ENCODE data around the gene NOXO1.
"Not testable (repeated sequence)": the region's sequence is repeated elsewhere in the genome, so short reads cannot be mapped to it uniquely, and the experiment has no call there.

Gene NOXO1

GRCh38 chr16:1940273-1941161 lies 40.8 kb downstream of the NOXO1 start:
- DNase-seq, result no peak

- DNase-seq, result not testable (repeated sequence)
These were observed 41.4 kb downstream of the NOXO1 start for GRCh38 chr16:1939833-1940232.

- no peak for DNase-seq
These were observed 42.4 kb downstream of the NOXO1 start for GRCh38 chr16:1938910-1939309.

- no peak for DNase-seq
These were observed 43.0 kb downstream of the NOXO1 start for GRCh38 chr16:1938316-1938715.

GRCh38 chr16:1936945-1937479 lies 44.3 kb downstream of the NOXO1 start:
- no peak for DNase-seq

GRCh38 chr16:1933097-1933661 lies 48.1 kb downstream of the NOXO1 start:
- no peak for DNase-seq

- no peak for DNase-seq
These were observed 48.9 kb downstream of the NOXO1 start for GRCh38 chr16:1932050-1933028.

GRCh38 chr16:1930338-1930720 lies 50.9 kb downstream of the NOXO1 start:
- DNase-seq, result no peak

- peak; percentile 41 for DNase-seq
These were observed 51.5 kb downstream of the NOXO1 start for GRCh38 chr16:1929578-1930337.

- DNase-seq, result peak; percentile 34
These were observed 52.2 kb downstream of the NOXO1 start for GRCh38 chr16:1929105-1929504.

Measured in DMS153 (cell line).